Adrenal gland (tissue), 12 donors: ENCODE measurements around the gene EDA. TPM values are rescaled to one million over a fixed set of nuclear protein-coding genes. Genes with fewer than 3 reads are reported as not detected.

ENCODE experiments used
- DNase-seq, 7 donors: peaks; one replicate each; pipeline ENCODE4 v3.0.0-alpha.2; 2019 to 2020
- H3K27ac ChIP-seq, 5 donors: fragments of 200-600 bp; sonication (generic) in 4 of 5; 1 replicate in 3 of 5; 2 replicates in 2 of 5; pipeline versions ENCODE4 v1.5.1 to v1.8.0; 2016 to 2020; ENCODE audit warnings: mild to moderate bottlenecking in 1 of 5
- H3K27me3 ChIP-seq: fragments of 200-600 bp; 2 replicates; pipeline ENCODE4 v1.8.0; 2021
- H3K36me3 ChIP-seq, 2 donors: fragments of 200-600 bp; replicated peaks in 1 of 2; 1 replicate in 1 of 2; 2 replicates in 1 of 2; pipeline versions ENCODE4 v1.5.1 to v1.8.0; 2018 to 2022
- H3K4me1 ChIP-seq, 2 donors: fragments of 200-600 bp; replicated peaks in 1 of 2; 1 replicate in 1 of 2; 2 replicates in 1 of 2; pipeline versions ENCODE4 v1.5.1 to v1.8.0; 2018 to 2021
- H3K4me3 ChIP-seq, 4 donors: fragments of 200-600 bp; sonication (generic) in 3 of 4; one replicate each; pipeline ENCODE4 v1.5.1; 2016 to 2018
- H3K9me3 ChIP-seq, 3 donors: fragments of 200-600 bp; sonication (generic) in 1 of 3; replicated peaks in 1 of 3; 1 replicate in 2 of 3; 2 replicates in 1 of 3; pipeline versions ENCODE4 v1.5.1 to v1.8.0; 2016 to 2021
- POLR2A ChIP-seq, 2 donors: fragments of 450-650 bp; IDR thresholded peaks; one replicate each; pipeline ENCODE4 v1.6.1; 2017; ENCODE audit warnings: antibody characterized with exemption in 2 of 2, mild to moderate bottlenecking in 2 of 2, moderate library complexity in 1 of 2
- WGBS, 4 donors: extraction: QIAGEN DNeasy Blood & Tissue Kit in 2 of 4; methylation state at CpG; one replicate each; pipeline versions ENCODE4 v1.1.5 to v1.1.7; 2013 to 2017; 5-methylcytosine and 5-hydroxymethylcytosine counted together
- intact Hi-C, 2 donors: fragments of 100-400 bp; cut with DNase I; formaldehyde crosslinking; loops; one replicate each; pipeline versions ENCODE4 v1.14.1 to v1.15.0; 2022 to 2023
- polyA plus RNA-seq, 3 donors: library from polyadenylated mRNA; stranded (reverse); fragments of 200-250 nt in 2 of 3; fragments of 350-450 nt in 1 of 3; fragmentation: Illumina TruSeq in 1 of 3; extraction: RNeasy Lipid Tissue Mini Kit (QIAGEN cat#74804) in 1 of 3; gene quantifications; one replicate each; pipeline ENCODE4 v1.2.3, GENCODE V29; 2013 to 2014
- total RNA-seq, 9 donors: library from RNA; depleted of rRNA in 4 of 9; stranded (reverse); fragments of >200 nt in 4 of 9; fragments of 120-200 nt in 1 of 9; fragmentation: NEBNext Ultra II Directional in 1 of 9; extraction: Animal tissue kit (Norgen Biotek cat#: 25700) in 1 of 9; gene quantifications; one replicate each; pipeline versions ENCODE4 v1.1.0 to v1.2.4, GENCODE V29; 2013 to 2023
- TF ChIP-seq, protein P1 (sequence below), 6 experiments: fragments of 450-650 bp in 4 of 6; fragments of 200-600 bp in 2 of 6; sonication (generic) in 1 of 6; IDR thresholded peaks; 1 replicate in 5 of 6; 2 replicates in 1 of 6; pipeline versions ENCODE4 v1.5.1 to v1.8.0; 2016 to 2021; ENCODE audit warnings: antibody characterized with exemption in 6 of 6, mild to moderate bottlenecking in 2 of 6, moderate library complexity in 1 of 6
- donor health status: healthy with polysubstance abuse.
- donor health status: Bipolar disorder and iron deficiency.
- donor health status: DM: yes; HTN: yes; CAD: no.
- donor health status: DM: no; HTN: no; CAD: no.
- donor health status: DM: no; HTN: no; CAD: no.
- donor health status: DM: yes; HTN: yes; CAD: no.

The EDA gene
- total and polyA plus RNA-seq, 12 donors: 5.6 to 28.7 (median 17.2) TPM

DNA sequence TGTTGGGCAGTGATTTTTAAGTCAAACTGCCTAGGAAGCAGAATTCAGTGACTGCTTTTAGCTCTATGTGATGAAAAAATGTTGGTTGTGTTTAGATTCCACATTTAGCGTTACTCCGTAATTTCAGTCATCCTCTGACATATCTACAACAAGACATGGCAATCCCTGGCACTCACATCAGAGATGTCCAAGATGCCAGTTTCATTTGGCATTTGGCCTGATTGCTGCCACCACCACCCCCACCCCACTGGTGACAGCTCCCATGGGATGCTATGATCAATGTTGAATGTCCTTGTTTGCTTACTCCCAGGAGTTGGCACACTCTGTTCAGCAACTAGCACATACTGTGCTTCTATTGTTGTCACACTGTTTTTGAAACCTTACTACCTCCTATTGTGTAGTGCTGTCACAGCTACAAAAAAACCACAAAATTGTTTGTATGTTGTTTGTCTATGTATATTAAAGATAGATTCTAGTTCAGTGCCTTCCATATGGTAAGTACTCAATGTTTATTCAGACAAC lies 332.4 kb downstream of the EDA start:
- no peak for TF ChIP-seq POLR2A (IDR thresholded peaks at IDR 0.05)
- TF ChIP-seq, protein P1, sequence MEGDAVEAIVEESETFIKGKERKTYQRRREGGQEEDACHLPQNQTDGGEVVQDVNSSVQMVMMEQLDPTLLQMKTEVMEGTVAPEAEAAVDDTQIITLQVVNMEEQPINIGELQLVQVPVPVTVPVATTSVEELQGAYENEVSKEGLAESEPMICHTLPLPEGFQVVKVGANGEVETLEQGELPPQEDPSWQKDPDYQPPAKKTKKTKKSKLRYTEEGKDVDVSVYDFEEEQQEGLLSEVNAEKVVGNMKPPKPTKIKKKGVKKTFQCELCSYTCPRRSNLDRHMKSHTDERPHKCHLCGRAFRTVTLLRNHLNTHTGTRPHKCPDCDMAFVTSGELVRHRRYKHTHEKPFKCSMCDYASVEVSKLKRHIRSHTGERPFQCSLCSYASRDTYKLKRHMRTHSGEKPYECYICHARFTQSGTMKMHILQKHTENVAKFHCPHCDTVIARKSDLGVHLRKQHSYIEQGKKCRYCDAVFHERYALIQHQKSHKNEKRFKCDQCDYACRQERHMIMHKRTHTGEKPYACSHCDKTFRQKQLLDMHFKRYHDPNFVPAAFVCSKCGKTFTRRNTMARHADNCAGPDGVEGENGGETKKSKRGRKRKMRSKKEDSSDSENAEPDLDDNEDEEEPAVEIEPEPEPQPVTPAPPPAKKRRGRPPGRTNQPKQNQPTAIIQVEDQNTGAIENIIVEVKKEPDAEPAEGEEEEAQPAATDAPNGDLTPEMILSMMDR (IDR thresholded peaks at IDR 0.05): no peak
- intact Hi-C loops: no loop called here
- WGBS, 4 donors: 38 to 100% (median 48%) methylated on average over 2 of the region's 2 CpGs
- H3K4me3 ChIP-seq: no peak overlapping the region
- H3K27ac ChIP-seq: no peak overlapping the region
- no peaks in the 10 kb centered on the region for H3K9me3 ChIP-seq
- no peak for DNase-seq
- no peaks in the 10 kb centered on the region for H3K4me1 ChIP-seq
- no peaks in the 10 kb centered on the region for H3K36me3 ChIP-seq
- no peaks in the 10 kb centered on the region for H3K27me3 ChIP-seq

DNA sequence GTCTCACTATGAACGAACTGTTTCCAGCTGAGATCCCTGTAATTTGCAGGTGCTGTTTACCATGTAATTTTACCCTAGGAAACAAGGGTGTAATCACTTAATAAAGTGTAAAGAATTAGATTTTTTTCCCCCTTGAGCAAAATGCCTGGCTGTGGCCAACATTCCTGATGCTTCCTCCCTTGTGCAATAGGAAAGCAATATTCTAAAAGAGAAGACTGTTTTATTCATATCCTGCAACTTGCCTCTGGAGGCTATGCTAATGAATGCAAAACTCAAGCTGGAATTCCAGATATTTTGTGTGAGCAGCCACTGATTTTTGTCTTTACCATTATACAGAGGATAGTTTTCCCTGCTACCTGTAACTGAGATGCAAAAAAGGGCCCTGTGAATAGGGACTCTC lies 335.8 kb downstream of the EDA start:
- Histone ChIP-seq H3K4me1 (no peaks in the 10 kb centered on the region), H3K36me3 (no peaks in the 10 kb centered on the region), H3K27me3 (no peaks in the 10 kb centered on the region), H3K27ac (no peak overlapping the region), H3K9me3 (no peaks in the 10 kb centered on the region), H3K4me3 (no peak overlapping the region)
- intact Hi-C loops: no loop called here
- no peak for DNase-seq
- 70 to 93% (median 82%) methylated on average over 1 of the region's 1 CpG for WGBS, 4 donors
- TF ChIP-seq, protein P1 (IDR thresholded peaks at IDR 0.05): no peak
- no peak for TF ChIP-seq POLR2A (IDR thresholded peaks at IDR 0.05)

DNA sequence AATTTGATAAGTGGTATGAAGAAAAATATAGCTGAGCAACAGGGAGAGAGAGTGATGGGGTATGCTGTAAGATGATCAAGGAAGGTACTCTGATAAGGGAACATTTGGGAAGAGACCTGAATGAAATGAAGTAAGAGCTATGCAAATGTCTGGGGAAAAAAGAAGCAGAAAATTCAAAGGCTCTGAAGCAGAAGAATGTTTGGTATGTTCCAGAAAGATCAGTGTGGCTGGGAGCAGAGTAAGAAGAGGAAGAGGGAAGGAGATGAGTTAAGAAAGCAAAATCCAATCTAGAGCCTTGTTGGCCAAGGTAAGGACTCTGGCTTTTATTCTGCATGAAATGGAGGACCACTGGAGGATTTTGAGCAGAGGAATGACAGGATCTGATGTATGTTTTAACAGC lies 343.8 kb downstream of the EDA start:
- DNase-seq: no peak
- Histone ChIP-seq H3K4me1 (no peaks in the 10 kb centered on the region), H3K27me3 (peaks cover 5% of the 10 kb centered on the region), H3K27ac (no peak overlapping the region), H3K9me3 (no peaks in the 10 kb centered on the region), H3K36me3 (no peaks in the 10 kb centered on the region), H3K4me3 (no peak overlapping the region)
- intact Hi-C loops: no loop called here
- TF ChIP-seq, protein P1 (IDR thresholded peaks at IDR 0.05): no peak
- no peak for TF ChIP-seq POLR2A (IDR thresholded peaks at IDR 0.05)

DNA sequence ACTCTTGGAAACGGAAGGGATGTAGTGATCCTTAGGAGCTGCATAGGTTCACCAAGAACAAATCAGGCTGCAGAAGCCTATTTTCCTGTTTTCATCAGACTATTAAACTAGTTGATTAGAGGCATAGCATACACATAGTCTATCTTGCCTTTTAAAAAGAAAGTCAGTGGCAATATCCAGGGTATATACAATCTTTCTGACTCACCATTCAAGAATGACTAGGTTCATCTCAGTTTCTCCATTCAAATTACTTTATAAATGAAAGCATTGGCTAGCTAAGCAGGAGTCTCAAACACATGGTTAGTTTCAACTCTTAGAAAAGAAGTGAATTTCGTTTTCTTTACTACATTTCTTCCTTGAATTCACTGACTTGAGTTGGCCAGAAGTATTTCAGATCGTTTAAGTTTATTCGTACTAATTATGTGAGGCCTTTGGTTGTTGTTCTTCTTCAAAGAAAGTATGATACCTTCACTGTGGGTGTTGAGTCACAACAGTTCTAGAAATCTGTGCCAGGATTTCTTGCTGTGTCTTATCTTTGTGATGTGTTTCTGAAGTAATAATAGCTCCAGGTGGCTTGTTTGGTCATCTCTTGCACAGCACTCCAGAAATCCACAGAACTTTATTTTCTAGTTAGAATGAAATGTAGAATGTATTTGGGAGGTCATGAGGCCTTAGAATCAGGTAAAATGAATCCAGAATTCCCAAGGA lies 345.6 kb downstream of the EDA start:
- Histone ChIP-seq H3K27ac (no peak overlapping the region), H3K4me1 (no peaks in the 10 kb centered on the region), H3K9me3 (no peaks in the 10 kb centered on the region), H3K27me3 (peaks cover 5% of the 10 kb centered on the region), H3K4me3 (no peak overlapping the region), H3K36me3 (no peaks in the 10 kb centered on the region)
- WGBS, 4 donors: 69 to 88% (median 75%) methylated on average over 3 to 4 of the region's 4 CpGs
- no peak for DNase-seq
- TF ChIP-seq, protein P1 (IDR thresholded peaks at IDR 0.05): no peak
- intact Hi-C loops: no loop called here
